GM20000 (cell line): Measurements from ENCODE around the gene MAP3K6.
A peak's percentile ranks its signal among the peaks of the same experiment; 100 is the strongest.

Experiments
- DNase-seq: peaks from one replicate; pipeline ENCODE4 v3.0.0; 2012; ENCODE audit warnings: low spot score
- TF ChIP-seq, protein P1 (sequence below): IDR thresholded peaks from 2 replicates; pipeline ENCODE4 v1.5.1; 2012; ENCODE audit warnings: mild to moderate bottlenecking, control low read depth; ENCODE audit errors: extremely low read depth, missing control alignments

The MAP3K6 gene, protein sequence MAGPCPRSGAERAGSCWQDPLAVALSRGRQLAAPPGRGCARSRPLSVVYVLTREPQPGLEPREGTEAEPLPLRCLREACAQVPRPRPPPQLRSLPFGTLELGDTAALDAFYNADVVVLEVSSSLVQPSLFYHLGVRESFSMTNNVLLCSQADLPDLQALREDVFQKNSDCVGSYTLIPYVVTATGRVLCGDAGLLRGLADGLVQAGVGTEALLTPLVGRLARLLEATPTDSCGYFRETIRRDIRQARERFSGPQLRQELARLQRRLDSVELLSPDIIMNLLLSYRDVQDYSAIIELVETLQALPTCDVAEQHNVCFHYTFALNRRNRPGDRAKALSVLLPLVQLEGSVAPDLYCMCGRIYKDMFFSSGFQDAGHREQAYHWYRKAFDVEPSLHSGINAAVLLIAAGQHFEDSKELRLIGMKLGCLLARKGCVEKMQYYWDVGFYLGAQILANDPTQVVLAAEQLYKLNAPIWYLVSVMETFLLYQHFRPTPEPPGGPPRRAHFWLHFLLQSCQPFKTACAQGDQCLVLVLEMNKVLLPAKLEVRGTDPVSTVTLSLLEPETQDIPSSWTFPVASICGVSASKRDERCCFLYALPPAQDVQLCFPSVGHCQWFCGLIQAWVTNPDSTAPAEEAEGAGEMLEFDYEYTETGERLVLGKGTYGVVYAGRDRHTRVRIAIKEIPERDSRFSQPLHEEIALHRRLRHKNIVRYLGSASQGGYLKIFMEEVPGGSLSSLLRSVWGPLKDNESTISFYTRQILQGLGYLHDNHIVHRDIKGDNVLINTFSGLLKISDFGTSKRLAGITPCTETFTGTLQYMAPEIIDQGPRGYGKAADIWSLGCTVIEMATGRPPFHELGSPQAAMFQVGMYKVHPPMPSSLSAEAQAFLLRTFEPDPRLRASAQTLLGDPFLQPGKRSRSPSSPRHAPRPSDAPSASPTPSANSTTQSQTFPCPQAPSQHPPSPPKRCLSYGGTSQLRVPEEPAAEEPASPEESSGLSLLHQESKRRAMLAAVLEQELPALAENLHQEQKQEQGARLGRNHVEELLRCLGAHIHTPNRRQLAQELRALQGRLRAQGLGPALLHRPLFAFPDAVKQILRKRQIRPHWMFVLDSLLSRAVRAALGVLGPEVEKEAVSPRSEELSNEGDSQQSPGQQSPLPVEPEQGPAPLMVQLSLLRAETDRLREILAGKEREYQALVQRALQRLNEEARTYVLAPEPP (N-terminal part only)

DNA sequence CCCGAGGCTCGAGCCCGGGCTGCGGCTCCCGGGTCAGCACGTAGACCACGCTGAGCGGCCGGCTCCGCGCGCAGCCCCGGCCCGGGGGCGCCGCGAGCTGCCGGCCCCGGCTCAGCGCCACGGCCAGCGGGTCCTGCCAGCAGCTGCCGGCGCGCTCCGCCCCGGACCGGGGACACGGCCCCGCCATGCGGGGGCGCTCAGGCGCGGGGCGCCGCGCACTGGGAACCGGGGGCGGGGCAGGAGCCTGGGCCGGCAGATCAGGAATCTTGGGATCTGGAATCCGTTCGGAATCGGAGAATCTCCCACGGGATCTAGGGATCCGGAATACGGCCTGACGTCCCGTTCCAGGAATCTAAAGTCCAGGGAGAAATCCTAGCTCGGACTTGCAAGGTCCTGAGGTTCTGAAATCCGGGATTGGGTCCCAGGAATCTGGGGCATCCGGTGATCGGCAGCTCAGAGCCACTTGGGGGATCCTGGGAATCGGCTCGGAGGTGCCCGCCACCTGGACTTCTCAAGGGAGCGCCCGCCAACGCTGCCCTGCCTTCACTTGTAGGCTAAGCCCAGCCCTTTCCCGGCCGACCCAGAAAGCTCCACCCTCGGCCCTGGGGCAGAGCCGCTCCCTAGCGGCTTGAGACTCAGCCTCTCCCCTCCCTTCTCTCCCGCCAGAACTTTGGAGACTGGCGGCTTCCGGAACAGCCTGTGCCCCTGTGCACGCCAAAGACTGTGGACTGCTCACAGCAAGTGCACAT, at the start of gene MAP3K6:
Gene MAP3K6, minus strand, starts transcription at position 551 of the 749 bp plus-strand sequence. Its CDS starts 364 bp downstream, at position 187.
- TF ChIP-seq, protein P1, sequence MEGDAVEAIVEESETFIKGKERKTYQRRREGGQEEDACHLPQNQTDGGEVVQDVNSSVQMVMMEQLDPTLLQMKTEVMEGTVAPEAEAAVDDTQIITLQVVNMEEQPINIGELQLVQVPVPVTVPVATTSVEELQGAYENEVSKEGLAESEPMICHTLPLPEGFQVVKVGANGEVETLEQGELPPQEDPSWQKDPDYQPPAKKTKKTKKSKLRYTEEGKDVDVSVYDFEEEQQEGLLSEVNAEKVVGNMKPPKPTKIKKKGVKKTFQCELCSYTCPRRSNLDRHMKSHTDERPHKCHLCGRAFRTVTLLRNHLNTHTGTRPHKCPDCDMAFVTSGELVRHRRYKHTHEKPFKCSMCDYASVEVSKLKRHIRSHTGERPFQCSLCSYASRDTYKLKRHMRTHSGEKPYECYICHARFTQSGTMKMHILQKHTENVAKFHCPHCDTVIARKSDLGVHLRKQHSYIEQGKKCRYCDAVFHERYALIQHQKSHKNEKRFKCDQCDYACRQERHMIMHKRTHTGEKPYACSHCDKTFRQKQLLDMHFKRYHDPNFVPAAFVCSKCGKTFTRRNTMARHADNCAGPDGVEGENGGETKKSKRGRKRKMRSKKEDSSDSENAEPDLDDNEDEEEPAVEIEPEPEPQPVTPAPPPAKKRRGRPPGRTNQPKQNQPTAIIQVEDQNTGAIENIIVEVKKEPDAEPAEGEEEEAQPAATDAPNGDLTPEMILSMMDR: peak; percentile 46
- DNase-seq: peak; percentile 79

DNA sequence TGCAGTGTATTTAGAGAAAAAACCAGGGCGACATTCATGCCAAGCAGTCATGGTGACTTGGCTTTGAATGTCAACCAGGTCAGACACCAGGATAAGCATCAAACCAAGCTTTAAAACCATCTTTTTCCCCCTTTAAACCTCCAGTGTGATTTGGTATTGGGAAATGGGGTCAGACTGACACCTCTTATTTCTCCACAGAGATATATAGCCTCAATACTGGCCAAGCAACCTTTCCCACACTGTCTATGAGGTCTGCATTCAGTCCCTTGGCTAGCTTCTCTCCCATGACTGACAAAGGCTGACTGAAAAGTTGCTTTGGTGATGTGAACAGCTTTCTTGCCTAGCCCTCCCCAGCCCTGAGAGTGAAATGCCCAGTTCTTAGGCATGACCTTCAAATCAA, 47.3 kb upstream of the MAP3K6 start:
- no peak for DNase-seq
- TF ChIP-seq, protein P1: no peak

DNA sequence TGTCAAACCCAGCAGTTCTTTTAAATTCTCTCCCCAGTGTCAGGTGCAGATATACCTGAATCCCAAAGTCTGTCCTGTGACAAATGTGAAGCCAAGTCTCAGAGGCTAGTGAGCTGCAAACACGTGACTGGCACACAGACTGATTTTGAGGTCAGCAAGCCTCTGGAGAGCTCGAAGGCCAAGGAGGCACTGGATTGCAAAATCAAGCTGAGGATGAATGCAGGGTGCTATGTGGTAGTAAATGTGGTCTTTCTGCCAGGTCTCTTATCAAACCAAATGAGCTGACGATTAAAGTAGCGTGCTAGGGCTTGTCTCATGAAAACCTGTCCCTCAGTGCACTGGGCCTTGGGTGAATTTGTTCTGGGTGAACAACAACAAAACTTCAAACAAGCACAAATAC, 46.2 kb upstream of the MAP3K6 start:
- no peak for DNase-seq
- TF ChIP-seq, protein P1: no peak

DNA sequence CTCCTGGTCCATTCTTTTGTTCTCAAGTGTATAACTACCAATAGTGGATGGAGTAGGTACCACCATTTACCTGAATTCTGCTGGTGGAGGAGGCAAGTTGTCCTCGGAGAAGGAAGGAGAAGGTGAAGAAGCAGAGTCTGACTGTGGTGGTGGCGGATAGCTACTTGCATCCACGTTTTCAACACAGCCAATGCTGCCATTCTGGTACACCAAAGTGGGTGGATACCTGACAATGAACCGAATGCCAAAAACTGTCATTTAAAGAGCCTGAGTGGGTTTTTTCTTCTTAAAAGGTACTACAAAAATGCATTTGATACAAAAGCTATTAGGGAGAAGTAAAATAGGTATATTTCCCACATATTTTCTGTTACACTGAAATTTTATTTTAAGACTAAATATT, 45.7 kb upstream of the MAP3K6 start:
- TF ChIP-seq, protein P1: no peak
- no peak for DNase-seq

DNA sequence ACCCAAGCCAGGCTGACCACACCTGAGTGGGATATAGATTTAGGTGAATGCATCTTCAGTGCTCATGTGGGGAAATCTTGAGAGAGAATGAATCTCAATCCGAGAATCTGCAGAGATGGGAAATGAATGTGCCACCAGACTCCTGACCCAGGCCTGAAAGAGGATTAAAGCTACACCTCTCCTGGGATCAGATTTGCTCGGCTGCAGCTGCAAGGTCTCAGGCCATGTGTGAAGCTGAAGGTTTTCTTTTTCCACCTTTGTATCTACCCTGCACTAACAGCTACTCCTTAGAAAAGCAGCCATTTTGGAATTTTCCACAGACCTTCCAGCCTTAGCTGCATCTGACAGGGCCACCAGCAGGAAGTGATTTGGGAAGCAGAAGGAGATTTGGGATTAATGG, 43.9 kb upstream of the MAP3K6 start:
- no peak for DNase-seq
- TF ChIP-seq, protein P1: no peak

DNA sequence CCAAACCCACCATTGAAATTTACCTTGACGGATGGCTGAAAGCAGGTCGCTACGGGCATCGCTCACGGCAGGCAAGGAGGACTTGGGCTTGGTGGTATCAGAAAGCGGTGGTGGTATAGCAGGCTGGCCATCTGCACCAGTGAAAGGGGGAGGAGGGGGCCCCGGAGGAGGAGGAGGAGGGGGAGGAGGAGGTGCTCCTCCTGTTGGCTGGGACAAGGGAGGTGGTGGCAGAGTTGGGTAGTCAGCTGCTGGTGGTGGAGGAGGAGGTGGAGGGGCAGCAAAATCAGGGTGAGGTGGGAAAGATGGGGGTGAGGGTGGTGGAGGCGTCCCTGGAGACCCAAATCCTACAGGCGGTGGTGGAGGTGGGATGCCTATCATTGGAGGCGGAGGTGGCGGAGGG, 42.9 kb upstream of the MAP3K6 start:
- DNase-seq: no peak
- TF ChIP-seq, protein P1: no peak
